Erythroblast (primary cell): ENCODE data around the gene ZNF521.

Source experiments
- GATA1 ChIP-seq: IDR thresholded peaks from 2 replicates; pipeline ENCODE4 v1.6.1; 2011; ENCODE audit warnings: low read depth, mild to moderate bottlenecking, control low read depth, low read length, moderate library complexity
- POLR2A ChIP-seq: IDR thresholded peaks from 2 replicates; pipeline ENCODE4 v1.6.1; 2011; ENCODE audit warnings: mild to moderate bottlenecking, low read length

GRCh38 chr18:25019086-25019860, 332.7 kb downstream of the ZNF521 start:
- TF ChIP-seq POLR2A (no peak), GATA1 (no peak)
